ENCODE measurements around the gene HOXC12. TPM values are rescaled to one million over a fixed set of nuclear protein-coding genes. Genes with fewer than 3 reads are reported as not detected.

HOXC12 gene
- total RNA-seq, 1 experiment from 2014 or later = not detected

GRCh38 chr12:53940443-53941014 lies 14.2 kb upstream of the HOXC12 start (continued):
- no peak for TF ChIP-seq ZNF263 (CRISPR knock-in tag; IDR thresholded peaks at IDR 0.05; ENCODE audit: low read depth)

DNA sequence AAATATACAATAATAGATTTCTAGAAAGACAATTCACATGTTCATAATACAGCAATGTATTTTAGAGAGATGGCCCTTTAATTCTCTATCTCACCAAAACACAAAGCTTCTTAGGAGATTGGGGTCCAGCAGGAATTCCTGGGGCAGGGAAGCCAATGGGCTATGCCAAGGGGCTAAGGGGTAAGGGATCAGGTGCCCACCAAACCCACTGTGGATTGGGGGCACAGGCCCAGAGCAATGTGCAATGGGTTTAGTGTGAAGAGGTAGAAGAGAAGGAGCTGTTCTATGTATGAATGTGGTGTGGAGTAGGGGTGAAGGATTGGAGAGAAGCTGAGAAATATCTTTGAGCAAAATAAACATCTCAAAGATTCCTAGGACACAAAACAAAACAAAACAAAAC lies 13.5 kb upstream of the HOXC12 start:
- DNase-seq (ENCODE audit: low spot score) = no peak
- peaks cover 99% of the 10 kb centered on the region for H3K27me3 Mint-ChIP-seq (ENCODE audit: low read depth)

More for the DNA sequence above, 13.5 kb upstream of the HOXC12 start:
- H3K4me1 Mint-ChIP-seq = peaks cover 17% of the 10 kb centered on the region
- no peak for ATAC-seq
- H3K27ac Mint-ChIP-seq = no peak overlapping the region
- ChIA-PET CTCF (interaction anchor here (2.2 kb wide), 1 partner anchor 10 kb away, joined by 10 read pairs; no protein-coding TSS in a partner anchor), POLR2A (no interaction called here)
- no peaks in the 10 kb centered on the region for H3K36me3 Mint-ChIP-seq
- H3K9me3 Mint-ChIP-seq = no peaks in the 10 kb centered on the region
- TF ChIP-seq MYBL2 (CRISPR knock-in tag; IDR thresholded peaks at IDR 0.05) (no peak), ZNF232 (CRISPR knock-in tag; IDR thresholded peaks at IDR 0.05) (no peak), USF1 (CRISPR knock-in tag; IDR thresholded peaks at IDR 0.05) (no peak), JUN (CRISPR knock-in tag; IDR thresholded peaks at IDR 0.05) (no peak), CREB1 (CRISPR knock-in tag; IDR thresholded peaks at IDR 0.05) (no peak), CTCF (IDR thresholded peaks at IDR 0.05) (no peak), E2F5 (CRISPR knock-in tag; IDR thresholded peaks at IDR 0.05) (no peak), USF2 (CRISPR knock-in tag; IDR thresholded peaks at IDR 0.05) (no peak), JAZF1 (CRISPR knock-in tag; IDR thresholded peaks at IDR 0.05) (no peak), ZNF512 (CRISPR knock-in tag; IDR thresholded peaks at IDR 0.05; ENCODE audit: borderline replicate concordance) (no peak), FOXP1 (CRISPR knock-in tag; IDR thresholded peaks at IDR 0.05; ENCODE audit: borderline replicate concordance) (no peak)
- TF ChIP-seq, protein P1, sequence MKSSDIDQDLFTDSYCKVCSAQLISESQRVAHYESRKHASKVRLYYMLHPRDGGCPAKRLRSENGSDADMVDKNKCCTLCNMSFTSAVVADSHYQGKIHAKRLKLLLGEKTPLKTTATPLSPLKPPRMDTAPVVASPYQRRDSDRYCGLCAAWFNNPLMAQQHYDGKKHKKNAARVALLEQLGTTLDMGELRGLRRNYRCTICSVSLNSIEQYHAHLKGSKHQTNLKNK (CRISPR knock-in tag; IDR thresholded peaks at IDR 0.05) = no peak
- TF ChIP-seq, protein P2, sequence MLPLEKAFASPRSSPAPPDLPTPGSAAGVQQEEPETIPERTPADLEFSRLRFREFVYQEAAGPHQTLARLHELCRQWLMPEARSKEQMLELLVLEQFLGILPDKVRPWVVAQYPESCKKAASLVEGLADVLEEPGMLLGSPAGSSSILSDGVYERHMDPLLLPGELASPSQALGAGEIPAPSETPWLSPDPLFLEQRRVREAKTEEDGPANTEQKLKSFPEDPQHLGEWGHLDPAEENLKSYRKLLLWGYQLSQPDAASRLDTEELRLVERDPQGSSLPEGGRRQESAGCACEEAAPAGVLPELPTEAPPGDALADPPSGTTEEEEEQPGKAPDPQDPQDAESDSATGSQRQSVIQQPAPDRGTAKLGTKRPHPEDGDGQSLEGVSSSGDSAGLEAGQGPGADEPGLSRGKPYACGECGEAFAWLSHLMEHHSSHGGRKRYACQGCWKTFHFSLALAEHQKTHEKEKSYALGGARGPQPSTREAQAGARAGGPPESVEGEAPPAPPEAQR (CRISPR knock-in tag; IDR thresholded peaks at IDR 0.05) = no peak
- no peak overlapping the region for H3K4me3 Mint-ChIP-seq

Data from WTC11 (cell line).